Measurements from ENCODE around the gene IRF4.

IRF4 gene

GRCh38 chr6:443621-444159 is 52.1 kb downstream of the IRF4 start:
- no peak for DNase-seq (ENCODE audit: low read depth, low spot score)

GRCh38 chr6:444653-445275 is 53.2 kb downstream of the IRF4 start:
- DNase-seq (ENCODE audit: low read depth, low spot score) = no peak

- no peak for DNase-seq (ENCODE audit: low read depth, low spot score)
These were observed 54.2 kb downstream of the IRF4 start for GRCh38 chr6:445571-446417.

- peak; percentile 70 for DNase-seq (ENCODE audit: low read depth, low spot score)
These were observed 55.1 kb downstream of the IRF4 start for GRCh38 chr6:446418-447366.

GRCh38 chr6:447381-448165 is 56.0 kb downstream of the IRF4 start:
- no peak for DNase-seq (ENCODE audit: low read depth, low spot score)

- no peak for DNase-seq (ENCODE audit: low read depth, low spot score)
These were observed 56.9 kb downstream of the IRF4 start for GRCh38 chr6:448296-449056.

GRCh38 chr6:449057-449430 is 57.5 kb downstream of the IRF4 start:
- no peak for DNase-seq (ENCODE audit: low read depth, low spot score)

- DNase-seq (ENCODE audit: low read depth, low spot score) = no peak
These were observed 58.2 kb downstream of the IRF4 start for GRCh38 chr6:449486-450419.

GRCh38 chr6:451336-451735 is 59.8 kb downstream of the IRF4 start:
- DNase-seq (ENCODE audit: low read depth, low spot score) = no peak

- no peak for DNase-seq (ENCODE audit: low read depth, low spot score)
These were observed 60.3 kb downstream of the IRF4 start for GRCh38 chr6:451847-452246.

- DNase-seq (ENCODE audit: low read depth, low spot score) = no peak
These were observed 60.9 kb downstream of the IRF4 start for GRCh38 chr6:452301-453067.

- DNase-seq (ENCODE audit: low read depth, low spot score) = no peak
These were observed 61.6 kb downstream of the IRF4 start for GRCh38 chr6:453152-453551.

- no peak for DNase-seq (ENCODE audit: low read depth, low spot score)
These were observed 62.8 kb downstream of the IRF4 start for GRCh38 chr6:454148-454991.

- no peak for DNase-seq (ENCODE audit: low read depth, low spot score)
These were observed 63.5 kb downstream of the IRF4 start for GRCh38 chr6:455006-455585.

- no peak for DNase-seq (ENCODE audit: low read depth, low spot score)
These were observed 64.3 kb downstream of the IRF4 start for GRCh38 chr6:455835-456234.

GRCh38 chr6:456358-456867 is 64.9 kb downstream of the IRF4 start:
- no peak for DNase-seq (ENCODE audit: low read depth, low spot score)

- DNase-seq (ENCODE audit: low read depth, low spot score) = no peak
These were observed 65.3 kb downstream of the IRF4 start for GRCh38 chr6:456887-457286.

Measured in activated CD4-positive, CD25-positive, alpha-beta regulatory T cell treated with anti-CD3 and anti-CD28 coated beads, Interleukin-2, amount 50 U/mL, for 16 hours (primary cell).